ENCODE measurements around the gene PAK4.

- TF ChIP-seq TEAD4 (IDR thresholded peaks at IDR 0.05): no peak
- no peak for TF ChIP-seq MAX (IDR thresholded peaks at IDR 0.05)
- no peak for TF ChIP-seq USF1 (IDR thresholded peaks at IDR 0.05)
Measured at GRCh38 chr19:39111593-39112199, 13.9 kb upstream of the PAK4 start.
